ENCODE results near the gene EGFL7. TPM values are rescaled to one million over a fixed set of nuclear protein-coding genes. Genes with fewer than 3 reads are reported as not detected.

EGFL7 gene
- total and polyA plus RNA-seq, 7 donors: 6.0 to 75.6 (median 43.4) TPM

- TF ChIP-seq POLR2A (IDR thresholded peaks at IDR 0.05): no peak
- TF ChIP-seq POLR2AphosphoS5 (IDR thresholded peaks at IDR 0.05): peak in 1 of 4 donors; percentile 23
- DNase-seq: peak; percentile 84
- Histone ChIP-seq H3K4me1 (peaks cover 0 to 50% (median 31%) of the 10 kb centered on the region in 4 donors), H3K27ac (peak overlapping the region; percentile 42 to 74 (median 58)), H3K4me3 (peak overlapping the region in 1 of 4 donors; percentile 4), H3K27me3 (no peaks in the 10 kb centered on the region), H3K9me3 (no peaks in the 10 kb centered on the region), H3K36me3 (peaks cover 26 to 42% (median 28%) of the 10 kb centered on the region in 4 donors)
- intact Hi-C loops (cut with DNase I): no loop called here
- 25 to 57% methylated on average over 20 of the region's 20 CpGs for WGBS, 2 donors
Measured at GRCh38 chr9:136720251-136720897, 57.7 kb downstream of the EGFL7 start.

GRCh38 chr9:136720898-136721338, 58.2 kb downstream of the EGFL7 start:
- Histone ChIP-seq H3K4me3 (no peak overlapping the region), H3K27me3 (no peaks in the 10 kb centered on the region), H3K9me3 (no peaks in the 10 kb centered on the region), H3K4me1 (peaks cover 0 to 56% (median 36%) of the 10 kb centered on the region in 4 donors), H3K36me3 (peaks cover 30 to 47% (median 32%) of the 10 kb centered on the region in 4 donors), H3K27ac (peak overlapping the region; percentile 42 to 74 (median 58))
- TF ChIP-seq EP300 (IDR thresholded peaks at IDR 0.05): no peak
- no peak for TF ChIP-seq CTCF (IDR thresholded peaks at IDR 0.05)
- no peak for TF ChIP-seq POLR2AphosphoS5 (IDR thresholded peaks at IDR 0.05)
- TF ChIP-seq POLR2A (IDR thresholded peaks at IDR 0.05): no peak
- intact Hi-C loops (cut with DNase I): no loop called here
- DNase-seq: no peak
- 68 to 79% methylated on average over 11 of the region's 11 CpGs for WGBS, 2 donors

- WGBS, 2 donors: 60 to 73% methylated on average over 30 of the region's 30 CpGs
- H3K36me3 ChIP-seq: peaks cover 33 to 53% (median 35%) of the 10 kb centered on the region in 4 donors
- H3K4me3 ChIP-seq: no peak overlapping the region
- peak overlapping the region; percentile 42 to 74 (median 65) for H3K27ac ChIP-seq
- TF ChIP-seq POLR2AphosphoS5 (IDR thresholded peaks at IDR 0.05): peak in 2 of 4 donors; percentile 14 to 54
- no peak for TF ChIP-seq POLR2A (IDR thresholded peaks at IDR 0.05)
- intact Hi-C loops (cut with DNase I): no loop called here
- no peaks in the 10 kb centered on the region for H3K9me3 ChIP-seq
- DNase-seq: no peak
- H3K4me1 ChIP-seq: peaks cover 0 to 62% (median 42%) of the 10 kb centered on the region in 4 donors
- no peaks in the 10 kb centered on the region for H3K27me3 ChIP-seq
Measured at GRCh38 chr9:136721339-136722092, 58.8 kb downstream of the EGFL7 start.

Small RNAs within 50 kb of the gene (small RNA-seq; reads per million reads assigned to genes)
- 448 to 591 (median 485) reads per million in 3 donors for gene MIR126

Other genes with a start within 250 kb of the EGFL7 start
- 10 to 100 TPM in 1 of 4 donors, 1 to 10 TPM in 3; 4.6 to 12.2 (median 6.6) TPM for gene INPP5E, start 223.1 kb upstream of the EGFL7 start, total RNA-seq
- 1 to 10 TPM; 1.8 to 7.5 (median 2.3) TPM for gene INPP5E, start 223.1 kb upstream of the EGFL7 start, polyA plus RNA-seq
- gene SEC16A, start 179.9 kb upstream of the EGFL7 start, total RNA-seq: 10 to 100 TPM; 22.9 to 33.9 (median 30.2) TPM
- gene SEC16A, start 179.9 kb upstream of the EGFL7 start, polyA plus RNA-seq: 10 to 100 TPM; 22.8 to 57.0 (median 24.5) TPM
- gene NOTCH1, start 116.9 kb upstream of the EGFL7 start, total RNA-seq: 10 to 100 TPM; 16.6 to 36.0 (median 31.8) TPM
- gene NOTCH1, start 116.9 kb upstream of the EGFL7 start, polyA plus RNA-seq: 10 to 100 TPM in 1 of 3 donors, 1 to 10 TPM in 2; 1.8 to 30.8 (median 3.7) TPM
- 10 to 100 TPM; 28.0 to 62.4 (median 33.7) TPM for gene AGPAT2, start 24.5 kb downstream of the EGFL7 start, total RNA-seq
- 100 to 1,000 TPM in 2 of 3 donors, 10 to 100 TPM in 1; 92.5 to 345 (median 181) TPM for gene AGPAT2, start 24.5 kb downstream of the EGFL7 start, polyA plus RNA-seq
- gene DIPK1B, start 49.7 kb downstream of the EGFL7 start, total RNA-seq: 10 to 100 TPM in 3 of 4 donors, 1 to 10 TPM in 1; 9.6 to 18.3 (median 14.3) TPM
- gene DIPK1B, start 49.7 kb downstream of the EGFL7 start, polyA plus RNA-seq: 1 to 10 TPM in 1 of 3 donors, under 1 TPM in 2; 0.23 to 6.5 (median 0.60) TPM
- gene LCN10, start 80.0 kb downstream of the EGFL7 start, total RNA-seq: 1 to 10 TPM; 1.5 to 6.4 (median 2.1) TPM
- 1 to 10 TPM; 1.2 to 9.2 (median 1.8) TPM for gene LCN10, start 80.0 kb downstream of the EGFL7 start, polyA plus RNA-seq
- gene LCN6, start 85.6 kb downstream of the EGFL7 start, total RNA-seq: 10 to 100 TPM in 1 of 4 donors, 1 to 10 TPM in 3; 1.2 to 19.1 (median 8.1) TPM
- gene LCN6, start 85.6 kb downstream of the EGFL7 start, polyA plus RNA-seq: 1 to 10 TPM; 2.3 to 5.9 (median 4.2) TPM
- not detected for gene LCN8, start 95.3 kb downstream of the EGFL7 start, total RNA-seq
- under 1 TPM in 1 of 3 donors, not detected in 2; 0.04 TPM for gene LCN8, start 95.3 kb downstream of the EGFL7 start, polyA plus RNA-seq
- not detected for gene LCN15, start 101.6 kb downstream of the EGFL7 start, total RNA-seq
- gene LCN15, start 101.6 kb downstream of the EGFL7 start, polyA plus RNA-seq: 1 to 10 TPM in 2 of 3 donors, under 1 TPM in 1; 0.70 to 9.0 (median 6.6) TPM
- gene TMEM141, start 128.4 kb downstream of the EGFL7 start, total RNA-seq: 10 to 100 TPM; 37.5 to 84.7 (median 63.2) TPM
- 100 to 1,000 TPM; 345 to 629 (median 415) TPM for gene TMEM141, start 128.4 kb downstream of the EGFL7 start, polyA plus RNA-seq
- gene CCDC183, start 133.4 kb downstream of the EGFL7 start, total RNA-seq: 1 to 10 TPM in 2 of 4 donors, under 1 TPM in 1, not detected in 1; 0.71 to 1.5 (median 1.1) TPM
- gene CCDC183, start 133.4 kb downstream of the EGFL7 start, polyA plus RNA-seq: 1 to 10 TPM; 3.0 to 3.5 (median 3.0) TPM
- gene RABL6, start 145.0 kb downstream of the EGFL7 start, total RNA-seq: 10 to 100 TPM; 36.0 to 55.9 (median 49.9) TPM
- gene RABL6, start 145.0 kb downstream of the EGFL7 start, polyA plus RNA-seq: 100 to 1,000 TPM in 1 of 3 donors, 10 to 100 TPM in 2; 63.1 to 103 (median 68.7) TPM
- gene AJM1, start 179.6 kb downstream of the EGFL7 start, total RNA-seq: 1 to 10 TPM in 3 of 4 donors, under 1 TPM in 1; 0.82 to 8.6 (median 5.2) TPM
- gene AJM1, start 179.6 kb downstream of the EGFL7 start, polyA plus RNA-seq: 1 to 10 TPM in 2 of 3 donors, under 1 TPM in 1; 0.46 to 6.7 (median 1.8) TPM
- gene PHPT1, start 186.5 kb downstream of the EGFL7 start, total RNA-seq: 10 to 100 TPM; 39.0 to 73.1 (median 56.4) TPM
- gene PHPT1, start 186.5 kb downstream of the EGFL7 start, polyA plus RNA-seq: 100 to 1,000 TPM; 109 to 144 (median 120) TPM
- gene MAMDC4, start 189.4 kb downstream of the EGFL7 start, total RNA-seq: 1 to 10 TPM in 2 of 4 donors, under 1 TPM in 2; 0.71 to 2.8 (median 1.8) TPM
- 10 to 100 TPM in 1 of 3 donors, 1 to 10 TPM in 2; 1.6 to 25.3 (median 2.4) TPM for gene MAMDC4, start 189.4 kb downstream of the EGFL7 start, polyA plus RNA-seq
- 100 to 1,000 TPM; 261 to 303 (median 281) TPM for gene EDF1, start 203.4 kb downstream of the EGFL7 start, total RNA-seq
- gene EDF1, start 203.4 kb downstream of the EGFL7 start, polyA plus RNA-seq: 100 to 1,000 TPM; 541 to 755 (median 730) TPM
- 1 to 10 TPM; 1.8 to 5.5 (median 3.9) TPM for gene TRAF2, start 223.6 kb downstream of the EGFL7 start, total RNA-seq
- gene TRAF2, start 223.6 kb downstream of the EGFL7 start, polyA plus RNA-seq: 10 to 100 TPM; 13.2 to 21.9 (median 13.9) TPM

Measured in sigmoid colon (tissue), 7 donors.